Measurements from ENCODE around the gene CHST15. TPM values are rescaled to one million over a fixed set of nuclear protein-coding genes. Genes with fewer than 3 reads are reported as not detected.

The CHST15 gene
- total and polyA plus RNA-seq, 2 of the 8 experiments (the other 6 are each of a cell fraction or from before 2014, with no cell fraction given), result 8.8 to 9.1 TPM

DNA sequence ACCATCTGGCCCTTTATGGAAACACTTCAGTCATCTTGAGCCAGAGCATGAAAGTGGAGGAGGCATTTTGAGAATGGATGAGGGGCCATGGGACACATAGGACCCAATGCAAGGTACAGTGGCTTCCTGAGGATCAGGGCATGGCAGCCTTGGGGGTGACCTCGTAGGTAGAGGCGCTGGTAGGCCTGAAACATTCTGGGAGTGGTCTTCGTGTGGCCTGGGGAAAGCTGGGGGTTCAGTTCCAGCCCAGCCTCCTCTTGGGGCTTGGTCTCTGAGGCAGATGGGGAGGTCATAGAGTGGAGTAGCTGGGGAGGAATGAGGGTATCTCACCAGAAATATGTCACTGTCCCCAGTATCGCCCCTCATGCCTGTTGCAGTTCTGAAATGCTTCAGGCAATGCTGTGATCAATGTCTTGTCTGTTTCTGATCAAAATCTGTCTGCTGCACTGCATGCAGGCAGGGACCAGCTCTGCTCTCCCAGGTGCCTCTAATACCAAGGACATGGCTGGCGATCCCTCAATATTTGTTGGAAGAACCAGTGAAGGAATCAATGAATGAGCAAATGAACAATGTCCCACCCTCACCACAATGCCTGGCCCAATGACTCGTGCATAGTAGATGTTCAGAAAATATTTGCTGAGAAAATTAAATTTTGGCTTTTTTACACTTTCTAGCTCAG lies 90.9 kb downstream of the CHST15 start (continued):
- TF ChIP-seq, protein P1, sequence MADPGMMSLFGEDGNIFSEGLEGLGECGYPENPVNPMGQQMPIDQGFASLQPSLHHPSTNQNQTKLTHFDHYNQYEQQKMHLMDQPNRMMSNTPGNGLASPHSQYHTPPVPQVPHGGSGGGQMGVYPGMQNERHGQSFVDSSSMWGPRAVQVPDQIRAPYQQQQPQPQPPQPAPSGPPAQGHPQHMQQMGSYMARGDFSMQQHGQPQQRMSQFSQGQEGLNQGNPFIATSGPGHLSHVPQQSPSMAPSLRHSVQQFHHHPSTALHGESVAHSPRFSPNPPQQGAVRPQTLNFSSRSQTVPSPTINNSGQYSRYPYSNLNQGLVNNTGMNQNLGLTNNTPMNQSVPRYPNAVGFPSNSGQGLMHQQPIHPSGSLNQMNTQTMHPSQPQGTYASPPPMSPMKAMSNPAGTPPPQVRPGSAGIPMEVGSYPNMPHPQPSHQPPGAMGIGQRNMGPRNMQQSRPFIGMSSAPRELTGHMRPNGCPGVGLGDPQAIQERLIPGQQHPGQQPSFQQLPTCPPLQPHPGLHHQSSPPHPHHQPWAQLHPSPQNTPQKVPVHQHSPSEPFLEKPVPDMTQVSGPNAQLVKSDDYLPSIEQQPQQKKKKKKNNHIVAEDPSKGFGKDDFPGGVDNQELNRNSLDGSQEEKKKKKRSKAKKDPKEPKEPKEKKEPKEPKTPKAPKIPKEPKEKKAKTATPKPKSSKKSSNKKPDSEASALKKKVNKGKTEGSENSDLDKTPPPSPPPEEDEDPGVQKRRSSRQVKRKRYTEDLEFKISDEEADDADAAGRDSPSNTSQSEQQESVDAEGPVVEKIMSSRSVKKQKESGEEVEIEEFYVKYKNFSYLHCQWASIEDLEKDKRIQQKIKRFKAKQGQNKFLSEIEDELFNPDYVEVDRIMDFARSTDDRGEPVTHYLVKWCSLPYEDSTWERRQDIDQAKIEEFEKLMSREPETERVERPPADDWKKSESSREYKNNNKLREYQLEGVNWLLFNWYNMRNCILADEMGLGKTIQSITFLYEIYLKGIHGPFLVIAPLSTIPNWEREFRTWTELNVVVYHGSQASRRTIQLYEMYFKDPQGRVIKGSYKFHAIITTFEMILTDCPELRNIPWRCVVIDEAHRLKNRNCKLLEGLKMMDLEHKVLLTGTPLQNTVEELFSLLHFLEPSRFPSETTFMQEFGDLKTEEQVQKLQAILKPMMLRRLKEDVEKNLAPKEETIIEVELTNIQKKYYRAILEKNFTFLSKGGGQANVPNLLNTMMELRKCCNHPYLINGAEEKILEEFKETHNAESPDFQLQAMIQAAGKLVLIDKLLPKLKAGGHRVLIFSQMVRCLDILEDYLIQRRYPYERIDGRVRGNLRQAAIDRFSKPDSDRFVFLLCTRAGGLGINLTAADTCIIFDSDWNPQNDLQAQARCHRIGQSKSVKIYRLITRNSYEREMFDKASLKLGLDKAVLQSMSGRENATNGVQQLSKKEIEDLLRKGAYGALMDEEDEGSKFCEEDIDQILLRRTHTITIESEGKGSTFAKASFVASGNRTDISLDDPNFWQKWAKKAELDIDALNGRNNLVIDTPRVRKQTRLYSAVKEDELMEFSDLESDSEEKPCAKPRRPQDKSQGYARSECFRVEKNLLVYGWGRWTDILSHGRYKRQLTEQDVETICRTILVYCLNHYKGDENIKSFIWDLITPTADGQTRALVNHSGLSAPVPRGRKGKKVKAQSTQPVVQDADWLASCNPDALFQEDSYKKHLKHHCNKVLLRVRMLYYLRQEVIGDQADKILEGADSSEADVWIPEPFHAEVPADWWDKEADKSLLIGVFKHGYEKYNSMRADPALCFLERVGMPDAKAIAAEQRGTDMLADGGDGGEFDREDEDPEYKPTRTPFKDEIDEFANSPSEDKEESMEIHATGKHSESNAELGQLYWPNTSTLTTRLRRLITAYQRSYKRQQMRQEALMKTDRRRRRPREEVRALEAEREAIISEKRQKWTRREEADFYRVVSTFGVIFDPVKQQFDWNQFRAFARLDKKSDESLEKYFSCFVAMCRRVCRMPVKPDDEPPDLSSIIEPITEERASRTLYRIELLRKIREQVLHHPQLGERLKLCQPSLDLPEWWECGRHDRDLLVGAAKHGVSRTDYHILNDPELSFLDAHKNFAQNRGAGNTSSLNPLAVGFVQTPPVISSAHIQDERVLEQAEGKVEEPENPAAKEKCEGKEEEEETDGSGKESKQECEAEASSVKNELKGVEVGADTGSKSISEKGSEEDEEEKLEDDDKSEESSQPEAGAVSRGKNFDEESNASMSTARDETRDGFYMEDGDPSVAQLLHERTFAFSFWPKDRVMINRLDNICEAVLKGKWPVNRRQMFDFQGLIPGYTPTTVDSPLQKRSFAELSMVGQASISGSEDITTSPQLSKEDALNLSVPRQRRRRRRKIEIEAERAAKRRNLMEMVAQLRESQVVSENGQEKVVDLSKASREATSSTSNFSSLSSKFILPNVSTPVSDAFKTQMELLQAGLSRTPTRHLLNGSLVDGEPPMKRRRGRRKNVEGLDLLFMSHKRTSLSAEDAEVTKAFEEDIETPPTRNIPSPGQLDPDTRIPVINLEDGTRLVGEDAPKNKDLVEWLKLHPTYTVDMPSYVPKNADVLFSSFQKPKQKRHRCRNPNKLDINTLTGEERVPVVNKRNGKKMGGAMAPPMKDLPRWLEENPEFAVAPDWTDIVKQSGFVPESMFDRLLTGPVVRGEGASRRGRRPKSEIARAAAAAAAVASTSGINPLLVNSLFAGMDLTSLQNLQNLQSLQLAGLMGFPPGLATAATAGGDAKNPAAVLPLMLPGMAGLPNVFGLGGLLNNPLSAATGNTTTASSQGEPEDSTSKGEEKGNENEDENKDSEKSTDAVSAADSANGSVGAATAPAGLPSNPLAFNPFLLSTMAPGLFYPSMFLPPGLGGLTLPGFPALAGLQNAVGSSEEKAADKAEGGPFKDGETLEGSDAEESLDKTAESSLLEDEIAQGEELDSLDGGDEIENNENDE (IDR thresholded peaks at IDR 0.05; ENCODE audit: insufficient replicate concordance, low read length), result no peak
- TF ChIP-seq CHD1 (IDR thresholded peaks at IDR 0.05; ENCODE audit: low read depth, low read length), result no peak
- TF ChIP-seq, protein P2, sequence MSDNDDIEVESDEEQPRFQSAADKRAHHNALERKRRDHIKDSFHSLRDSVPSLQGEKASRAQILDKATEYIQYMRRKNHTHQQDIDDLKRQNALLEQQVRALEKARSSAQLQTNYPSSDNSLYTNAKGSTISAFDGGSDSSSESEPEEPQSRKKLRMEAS (IDR thresholded peaks at IDR 0.05), result no peak
- no peak for TF ChIP-seq ASH2L (IDR thresholded peaks at IDR 0.05; ENCODE audit: low read length)
- TF ChIP-seq EZH2 (IDR thresholded peaks at IDR 0.05; ENCODE audit: low read depth, low read length, severe bottlenecking), result no peak
- no peak for TF ChIP-seq SRF (IDR thresholded peaks at IDR 0.05; ENCODE audit: low read depth, low read length)
- TF ChIP-seq, protein P3, sequence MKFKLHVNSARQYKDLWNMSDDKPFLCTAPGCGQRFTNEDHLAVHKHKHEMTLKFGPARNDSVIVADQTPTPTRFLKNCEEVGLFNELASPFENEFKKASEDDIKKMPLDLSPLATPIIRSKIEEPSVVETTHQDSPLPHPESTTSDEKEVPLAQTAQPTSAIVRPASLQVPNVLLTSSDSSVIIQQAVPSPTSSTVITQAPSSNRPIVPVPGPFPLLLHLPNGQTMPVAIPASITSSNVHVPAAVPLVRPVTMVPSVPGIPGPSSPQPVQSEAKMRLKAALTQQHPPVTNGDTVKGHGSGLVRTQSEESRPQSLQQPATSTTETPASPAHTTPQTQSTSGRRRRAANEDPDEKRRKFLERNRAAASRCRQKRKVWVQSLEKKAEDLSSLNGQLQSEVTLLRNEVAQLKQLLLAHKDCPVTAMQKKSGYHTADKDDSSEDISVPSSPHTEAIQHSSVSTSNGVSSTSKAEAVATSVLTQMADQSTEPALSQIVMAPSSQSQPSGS (IDR thresholded peaks at IDR 0.05; ENCODE audit: low read length), result no peak
- TF ChIP-seq CBX8 (IDR thresholded peaks at IDR 0.05; ENCODE audit: borderline replicate concordance, low read depth, low read length), result no peak
- no peak for TF ChIP-seq SIRT6 (IDR thresholded peaks at IDR 0.05; ENCODE audit: low read length)
